Measurements from ENCODE around the gene SLC29A1.

Gene SLC29A1

DNA sequence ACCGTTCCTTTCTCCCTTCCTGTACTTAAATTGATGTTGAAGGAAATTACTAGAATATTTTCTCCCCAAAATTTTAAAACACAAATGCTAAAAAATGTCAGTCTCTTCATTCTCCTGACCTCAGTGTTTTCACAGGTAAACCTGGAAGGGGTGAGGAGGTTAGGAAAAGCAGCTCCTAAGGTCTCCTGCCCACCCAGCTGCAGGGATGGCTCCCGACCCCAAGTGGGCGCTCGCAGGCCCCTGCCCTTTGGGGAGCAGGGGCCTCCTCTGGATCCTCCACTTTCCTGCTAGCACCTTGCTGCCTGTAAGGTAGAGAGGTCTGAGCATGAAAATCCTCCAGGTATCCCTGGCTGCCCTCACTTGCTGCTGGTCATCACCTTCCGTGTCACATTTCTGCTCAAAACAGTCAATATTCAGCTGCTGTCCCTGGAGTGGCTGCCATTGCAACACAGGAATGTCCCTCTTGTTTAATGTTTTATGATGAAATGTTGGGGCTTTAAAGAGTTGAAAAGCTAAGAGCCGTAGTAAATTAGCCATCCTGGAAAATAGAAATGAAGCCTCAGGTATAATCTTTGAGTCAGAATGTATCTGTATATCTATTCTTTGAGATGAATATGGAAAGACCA is 12.6 kb downstream of the SLC29A1 start:
- ATAC-seq (ENCODE audit: low read depth): no peak
- peak overlapping the region; percentile 64 for H3K27ac ChIP-seq (ENCODE audit: poor library complexity, severe bottlenecking)

DNA sequence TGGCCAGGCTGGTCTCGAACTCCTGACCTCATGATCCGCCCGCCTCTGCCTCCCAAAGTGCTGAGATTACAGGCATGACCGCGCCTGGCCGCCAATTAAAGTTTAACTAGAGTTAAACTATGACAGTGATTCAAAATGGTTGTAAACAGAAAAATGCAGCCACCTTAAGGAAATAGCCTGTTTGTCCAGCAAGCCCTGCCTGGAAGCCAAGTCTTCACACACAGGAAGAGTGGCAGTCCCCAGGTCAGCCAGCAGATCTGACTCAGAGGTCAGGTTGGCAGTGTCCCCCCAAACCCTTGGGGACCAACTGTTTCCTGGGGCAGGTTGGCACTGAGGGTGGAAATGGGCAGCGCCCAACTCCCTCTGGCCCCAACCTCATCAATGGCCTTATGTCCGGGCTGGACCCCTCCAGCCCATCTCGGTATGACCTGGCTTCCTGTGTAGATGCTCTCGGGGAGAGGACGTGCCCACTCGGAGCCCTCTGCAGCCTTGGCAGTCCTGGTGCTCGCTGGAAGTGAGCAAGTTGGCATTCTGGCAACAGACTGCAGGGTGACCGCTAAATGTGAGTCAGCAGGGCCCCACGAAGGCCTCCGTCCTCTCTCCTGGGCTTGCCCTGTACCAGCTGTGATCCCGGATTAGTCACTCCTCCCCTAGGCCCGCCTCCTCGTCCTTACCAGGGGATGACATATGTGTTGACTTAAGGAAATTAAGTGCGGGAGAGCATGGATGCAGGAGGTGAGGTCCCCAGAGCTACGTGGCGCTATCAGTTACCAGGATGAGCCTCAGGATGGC is 13.8 kb downstream of the SLC29A1 start:
- Histone ChIP-seq H3K9me3 (ENCODE audit: severe bottlenecking) (no peaks in the 10 kb centered on the region), H3K4me1 (ENCODE audit: insufficient read depth, poor library complexity, severe bottlenecking) (peaks cover 7% of the 10 kb centered on the region), H3K27ac (ENCODE audit: poor library complexity, severe bottlenecking) (peak overlapping the region; percentile 64), H3K36me3 (ENCODE audit: low read depth) (peaks cover 11% of the 10 kb centered on the region; the same call in 1 of the 2 replicates), H3K4me3 (ENCODE audit: severe bottlenecking) (peak overlapping the region; percentile 39), H3K27me3 (ENCODE audit: insufficient read depth, poor library complexity, severe bottlenecking) (no peaks in the 10 kb centered on the region)
- ATAC-seq (ENCODE audit: low read depth) (peak; percentile 93), DNase-seq (ENCODE audit: low spot score) (peak; percentile 97)
- TF ChIP-seq, protein P1, sequence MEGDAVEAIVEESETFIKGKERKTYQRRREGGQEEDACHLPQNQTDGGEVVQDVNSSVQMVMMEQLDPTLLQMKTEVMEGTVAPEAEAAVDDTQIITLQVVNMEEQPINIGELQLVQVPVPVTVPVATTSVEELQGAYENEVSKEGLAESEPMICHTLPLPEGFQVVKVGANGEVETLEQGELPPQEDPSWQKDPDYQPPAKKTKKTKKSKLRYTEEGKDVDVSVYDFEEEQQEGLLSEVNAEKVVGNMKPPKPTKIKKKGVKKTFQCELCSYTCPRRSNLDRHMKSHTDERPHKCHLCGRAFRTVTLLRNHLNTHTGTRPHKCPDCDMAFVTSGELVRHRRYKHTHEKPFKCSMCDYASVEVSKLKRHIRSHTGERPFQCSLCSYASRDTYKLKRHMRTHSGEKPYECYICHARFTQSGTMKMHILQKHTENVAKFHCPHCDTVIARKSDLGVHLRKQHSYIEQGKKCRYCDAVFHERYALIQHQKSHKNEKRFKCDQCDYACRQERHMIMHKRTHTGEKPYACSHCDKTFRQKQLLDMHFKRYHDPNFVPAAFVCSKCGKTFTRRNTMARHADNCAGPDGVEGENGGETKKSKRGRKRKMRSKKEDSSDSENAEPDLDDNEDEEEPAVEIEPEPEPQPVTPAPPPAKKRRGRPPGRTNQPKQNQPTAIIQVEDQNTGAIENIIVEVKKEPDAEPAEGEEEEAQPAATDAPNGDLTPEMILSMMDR (IDR thresholded peaks at IDR 0.05; ENCODE audit: poor library complexity, severe bottlenecking): no peak

More for the DNA sequence above, 12.6 kb downstream of the SLC29A1 start:
- H3K4me1 ChIP-seq (ENCODE audit: insufficient read depth, poor library complexity, severe bottlenecking): peaks cover 7% of the 10 kb centered on the region
- no peaks in the 10 kb centered on the region for H3K9me3 ChIP-seq (ENCODE audit: severe bottlenecking)
- TF ChIP-seq, protein P1 (IDR thresholded peaks at IDR 0.05; ENCODE audit: poor library complexity, severe bottlenecking): no peak
- H3K36me3 ChIP-seq (ENCODE audit: low read depth): peaks cover 23% of the 10 kb centered on the region
- no peak for DNase-seq (ENCODE audit: low spot score)
- H3K27me3 ChIP-seq (ENCODE audit: insufficient read depth, poor library complexity, severe bottlenecking): no peaks in the 10 kb centered on the region
- H3K4me3 ChIP-seq (ENCODE audit: severe bottlenecking): no peak overlapping the region

GRCh38 chr6:44237813-44238433 is 14.5 kb downstream of the SLC29A1 start:
- Histone ChIP-seq H3K4me1 (ENCODE audit: insufficient read depth, poor library complexity, severe bottlenecking) (peaks cover 7% of the 10 kb centered on the region), H3K36me3 (ENCODE audit: low read depth) (peaks cover 7% of the 10 kb centered on the region; the same call in 1 of the 2 replicates), H3K27me3 (ENCODE audit: insufficient read depth, poor library complexity, severe bottlenecking) (no peaks in the 10 kb centered on the region), H3K27ac (ENCODE audit: poor library complexity, severe bottlenecking) (peak overlapping the region; percentile 64), H3K9me3 (ENCODE audit: severe bottlenecking) (no peaks in the 10 kb centered on the region), H3K4me3 (ENCODE audit: severe bottlenecking) (peak overlapping the region; percentile 39)
- TF ChIP-seq, protein P1 (IDR thresholded peaks at IDR 0.05; ENCODE audit: poor library complexity, severe bottlenecking): peak; percentile 96
- peak; percentile 73 for DNase-seq (ENCODE audit: low spot score)
- ATAC-seq (ENCODE audit: low read depth): peak; percentile 62

GRCh38 chr6:44238687-44239350 is 15.4 kb downstream of the SLC29A1 start:
- peak overlapping the region; percentile 64 for H3K27ac ChIP-seq (ENCODE audit: poor library complexity, severe bottlenecking)
- DNase-seq (ENCODE audit: low spot score): no peak
- no peaks in the 10 kb centered on the region for H3K9me3 ChIP-seq (ENCODE audit: severe bottlenecking)
- H3K27me3 ChIP-seq (ENCODE audit: insufficient read depth, poor library complexity, severe bottlenecking): no peaks in the 10 kb centered on the region
- no peak overlapping the region for H3K4me3 ChIP-seq (ENCODE audit: severe bottlenecking)
- TF ChIP-seq, protein P1 (IDR thresholded peaks at IDR 0.05; ENCODE audit: poor library complexity, severe bottlenecking): no peak
- peaks cover 7% of the 10 kb centered on the region; the same call in 1 of the 2 replicates for H3K36me3 ChIP-seq (ENCODE audit: low read depth)
- H3K4me1 ChIP-seq (ENCODE audit: insufficient read depth, poor library complexity, severe bottlenecking): peaks cover 7% of the 10 kb centered on the region
- ATAC-seq (ENCODE audit: low read depth): no peak
